Uterus (tissue), 4 donors: ENCODE data around the gene EXOSC7. TPM values are rescaled to one million over a fixed set of nuclear protein-coding genes. Genes with fewer than 3 reads are reported as not detected.
A peak's percentile ranks its signal among the peaks of the same experiment; 100 is the strongest.

Experiments
- DNase-seq, 2 donors: peaks; one replicate each; pipeline ENCODE4 v3.0.0-alpha.2; 2019 to 2020
- H3K27ac ChIP-seq, 2 donors: fragments of 200-600 bp; sonication (generic); 1 replicate in 1 of 2; 2 replicates in 1 of 2; pipeline ENCODE4 v1.5.1; 2016 to 2018
- H3K27me3 ChIP-seq, 2 donors: fragments of 200-600 bp; sonication (generic); one replicate each; pipeline ENCODE4 v1.5.1; 2018 to 2019; ENCODE audit warnings: control low read depth in 1 of 2
- H3K36me3 ChIP-seq, 2 donors: fragments of 200-600 bp; sonication (generic); one replicate each; pipeline ENCODE4 v1.5.1; 2019; ENCODE audit warnings: control low read depth in 1 of 2
- H3K4me1 ChIP-seq, 2 donors: fragments of 200-600 bp; sonication (generic); one replicate each; pipeline ENCODE4 v1.5.1; 2018 to 2019; ENCODE audit warnings: control low read depth in 1 of 2
- H3K4me3 ChIP-seq, 2 donors: fragments of 200-600 bp; sonication (generic); 1 replicate in 1 of 2; 2 replicates in 1 of 2; pipeline ENCODE4 v1.5.1; 2018 to 2019; ENCODE audit warnings: mild to moderate bottlenecking in 1 of 2
- H3K9me3 ChIP-seq, 2 donors: fragments of 200-600 bp; sonication (generic); one replicate each; pipeline ENCODE4 v1.5.1; 2019; ENCODE audit warnings: control low read depth in 1 of 2
- CTCF ChIP-seq, 4 experiments: fragments of 200-600 bp in 2 of 4; fragments of 450-650 bp in 2 of 4; sonication (generic) in 2 of 4; IDR thresholded peaks; one replicate each; pipeline ENCODE4 v1.5.1; 2016 to 2019; ENCODE audit warnings: antibody characterized with exemption in 4 of 4, mild to moderate bottlenecking in 2 of 4, moderate library complexity in 1 of 4
- POLR2A ChIP-seq, 2 donors: fragments of 450-650 bp; IDR thresholded peaks; one replicate each; pipeline ENCODE4 v1.6.1; 2016; ENCODE audit warnings: antibody characterized with exemption in 2 of 2, mild to moderate bottlenecking in 1 of 2, moderate library complexity in 1 of 2
- intact Hi-C: fragments of 100-400 bp; cut with DNase I; formaldehyde crosslinking; loops from one replicate; pipeline ENCODE4 v1.15.1; 2023; ENCODE audit warnings: low total_unique reads
- small RNA-seq: library from RNA; depleted of rRNA; stranded (forward); fragments of <200 nt; gene quantifications from one replicate; pipeline ENCODE3, GENCODE V24; 2016
- total RNA-seq, 4 donors: library from RNA; depleted of rRNA in 3 of 4; stranded (reverse); fragments of >200 nt in 3 of 4; gene quantifications; one replicate each; pipeline versions ENCODE4 v1.1.0 to v1.2.4, GENCODE V29; 2014 to 2023
- donor health status: DM: yes; HTN: yes; CAD: no.

The EXOSC7 gene
- total RNA-seq, 4 donors from 2014 or later: 2.4 to 39.2 (median 30.0) TPM

GRCh38 chr3:45059132-45059531 lies 83.1 kb downstream of the EXOSC7 start:
- TF ChIP-seq POLR2A (IDR thresholded peaks at IDR 0.05): no peak
- no peak for TF ChIP-seq CTCF (IDR thresholded peaks at IDR 0.05)
- Histone ChIP-seq H3K36me3 (no peaks in the 10 kb centered on the region), H3K27me3 (no peaks in the 10 kb centered on the region), H3K27ac (peak overlapping the region in 1 of 2 donors; percentile 47), H3K9me3 (no peaks in the 10 kb centered on the region), H3K4me1 (no peaks in the 10 kb centered on the region), H3K4me3 (no peak overlapping the region)
- no peak for DNase-seq
- intact Hi-C loops: no loop called here

DNA sequence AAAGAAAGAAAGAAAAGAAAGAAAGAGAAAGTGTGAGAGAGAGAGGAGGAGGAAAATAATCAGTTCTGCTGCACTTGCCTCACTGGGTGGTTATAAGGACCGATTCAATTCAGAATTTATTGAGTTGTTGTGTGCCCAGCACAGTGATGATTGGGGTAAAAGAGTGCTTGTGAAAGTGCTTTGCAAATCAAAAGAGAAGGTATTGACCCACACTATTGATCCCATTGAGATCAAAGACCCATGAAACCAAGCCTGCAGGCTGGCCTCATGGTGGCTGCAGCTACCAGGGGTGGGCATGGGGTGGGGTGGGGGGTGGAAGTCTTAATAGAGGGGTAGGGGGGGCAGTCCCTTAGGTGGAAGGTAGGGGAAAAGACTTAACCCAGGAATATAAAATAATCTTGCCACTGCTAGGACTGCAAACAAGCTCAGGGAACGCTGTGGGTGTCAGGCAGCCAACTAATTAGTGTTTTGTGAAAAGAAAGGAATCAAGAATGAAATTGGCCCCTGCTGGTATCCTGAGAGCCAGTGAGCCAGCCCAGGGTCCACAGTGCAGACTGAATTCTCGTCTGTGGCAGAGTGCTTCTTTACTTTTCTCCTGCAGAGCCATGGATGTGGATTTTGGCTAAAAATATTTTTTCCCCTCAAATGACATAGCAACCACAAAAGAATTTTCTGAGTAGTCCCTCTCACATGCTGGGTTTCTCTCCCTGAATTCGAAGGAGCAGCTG lies 84.3 kb downstream of the EXOSC7 start:
- Histone ChIP-seq H3K27me3 (no peaks in the 10 kb centered on the region), H3K9me3 (no peaks in the 10 kb centered on the region), H3K27ac (peak overlapping the region in 1 of 2 donors; percentile 47), H3K4me1 (peaks cover 0 to 3% of the 10 kb centered on the region in 2 donors), H3K36me3 (no peaks in the 10 kb centered on the region), H3K4me3 (no peak overlapping the region)
- DNase-seq: no peak
- no peak for TF ChIP-seq CTCF (IDR thresholded peaks at IDR 0.05)
- no peak for TF ChIP-seq POLR2A (IDR thresholded peaks at IDR 0.05)
- intact Hi-C loops: no loop called here

Small RNAs within 50 kb of the gene (small RNA-seq; reads per million reads assigned to genes)
- gene RNU5B-3P: not detected

Other genes with a start within 250 kb of the EXOSC7 start
- 100 to 1,000 TPM in 1 of 4 donors, 10 to 100 TPM in 1, 1 to 10 TPM in 2; 6.0 to 319 (median 16.2) TPM for gene ZNF501, start 246.6 kb upstream of the EXOSC7 start, total RNA-seq
- 10 to 100 TPM; 21.5 to 49.6 (median 36.0) TPM for gene KIAA1143, start 214.6 kb upstream of the EXOSC7 start, total RNA-seq
- 10 to 100 TPM in 1 of 4 donors, 1 to 10 TPM in 1, under 1 TPM in 2; 0.51 to 14.7 (median 2.0) TPM for gene KIF15, start 214.4 kb upstream of the EXOSC7 start, total RNA-seq
- 10 to 100 TPM in 2 of 4 donors, 1 to 10 TPM in 2; 2.6 to 14.9 (median 7.1) TPM for gene TMEM42, start 114.3 kb upstream of the EXOSC7 start, total RNA-seq
- not detected for gene TGM4, start 101.6 kb upstream of the EXOSC7 start, total RNA-seq
- 10 to 100 TPM; 29.7 to 76.2 (median 56.2) TPM for gene ZDHHC3, start 70 bp upstream of the EXOSC7 start, total RNA-seq
- 100 to 1,000 TPM in 1 of 4 donors, 10 to 100 TPM in 3; 35.0 to 248 (median 62.6) TPM for gene CLEC3B, start 50.1 kb downstream of the EXOSC7 start, total RNA-seq
- 10 to 100 TPM in 1 of 4 donors, 1 to 10 TPM in 3; 1.8 to 14.2 (median 4.0) TPM for gene CDCP1, start 170.1 kb downstream of the EXOSC7 start, total RNA-seq